LNCaP clone FGC (cell line): Measurements from ENCODE around the gene CNBD2.

Source experiments
- DNase-seq: peaks from one replicate; pipeline ENCODE4 v3.0.0-alpha.2; 2011; ENCODE audit warnings: low read depth
- H3K4me3 ChIP-seq: 2 replicates; pipeline ENCODE4 v1.5.1; 2011; ENCODE audit warnings: mild to moderate bottlenecking, low read depth, low read length, control low read depth
- CTCF ChIP-seq: IDR thresholded peaks from 2 replicates; pipeline ENCODE4 v1.5.1; 2012; ENCODE audit warnings: mild to moderate bottlenecking; ENCODE audit not compliant: control insufficient read depth, insufficient read depth; ENCODE audit errors: extremely low read depth

The CNBD2 gene

GRCh38 chr20:35967979-35968640, at the start of gene CNBD2:
Gene CNBD2 (plus strand): TSS chr20:35968590. CDS start chr20:35968763, 173 bp downstream.
- no peak within 1 kb of the TSS for H3K4me3 ChIP-seq
- no peak for TF ChIP-seq CTCF
- no peak for DNase-seq

- DNase-seq, result no peak
- TF ChIP-seq CTCF, result no peak
- no peak overlapping the region for H3K4me3 ChIP-seq
Observed at GRCh38 chr20:35920523-35920922, 47.9 kb upstream of the CNBD2 start.

- TF ChIP-seq CTCF, result no peak
- DNase-seq, result peak; percentile 52
- H3K4me3 ChIP-seq, result no peak overlapping the region
Observed at GRCh38 chr20:35929301-35929700, 39.1 kb upstream of the CNBD2 start.

- TF ChIP-seq CTCF, result no peak
- no peak overlapping the region for H3K4me3 ChIP-seq
- DNase-seq, result no peak
Observed at GRCh38 chr20:35934050-35934449, 34.3 kb upstream of the CNBD2 start.

GRCh38 chr20:35939264-35939663, 29.1 kb upstream of the CNBD2 start:
- TF ChIP-seq CTCF, result no peak
- DNase-seq, result no peak
- no peak overlapping the region for H3K4me3 ChIP-seq

GRCh38 chr20:35941620-35942019, 26.8 kb upstream of the CNBD2 start:
- no peak for DNase-seq
- no peak overlapping the region for H3K4me3 ChIP-seq
- TF ChIP-seq CTCF, result no peak

- no peak for TF ChIP-seq CTCF
- H3K4me3 ChIP-seq, result no peak overlapping the region
- DNase-seq, result no peak
Observed at GRCh38 chr20:35942243-35942642, 26.1 kb upstream of the CNBD2 start.
